T-helper 2 cell treated with Interferon-gamma antibody and Interleukin-4, amounts not matched to agents 100 ng/mL and 5 ng/mL, for 36 hours (primary cell): Measurements from ENCODE around the gene JCHAIN. TPM values are rescaled to one million over a fixed set of nuclear protein-coding genes. Genes with fewer than 3 reads are reported as not detected.
"Not testable (repeated sequence)": the region's sequence is repeated elsewhere in the genome, so short reads cannot be mapped to it uniquely, and the experiment has no call there.

Experiments
- intact Hi-C: fragments of 100-400 bp; cut with micrococcal nuclease; formaldehyde crosslinking; loops from one replicate; pipeline ENCODE4 v1.15.1; 2023
- total RNA-seq: library from RNA; stranded (reverse); gene quantifications from 2 replicates; pipeline ENCODE4 v1.2.3, GENCODE V29; 2022

The JCHAIN gene
- total RNA-seq: not detected in 2 replicates

- intact Hi-C loops: no loop called here
Observed at GRCh38 chr4:70666369-70666768, at the start of gene JCHAIN. Gene JCHAIN (minus strand): TSS chr4:70666508. CDS start chr4:70666490, 18 bp downstream.

- intact Hi-C loops: no loop called here
Observed at GRCh38 chr4:70715097-70715496, 48.8 kb upstream of the JCHAIN start.

- intact Hi-C loops: no loop called here
Observed at GRCh38 chr4:70714079-70714887, 48.0 kb upstream of the JCHAIN start.

GRCh38 chr4:70713453-70714078 is 47.3 kb upstream of the JCHAIN start:
- intact Hi-C loops: no loop called here

GRCh38 chr4:70712604-70713452 is 46.5 kb upstream of the JCHAIN start:
- intact Hi-C loops: no loop called here

GRCh38 chr4:70712150-70712549 is 45.8 kb upstream of the JCHAIN start:
- intact Hi-C loops: no loop called here

- intact Hi-C loops: no loop called here
Observed at GRCh38 chr4:70711599-70711998, 45.3 kb upstream of the JCHAIN start.

GRCh38 chr4:70709611-70710205 is 43.4 kb upstream of the JCHAIN start:
- intact Hi-C loops: no loop called here

GRCh38 chr4:70706516-70706915 is 40.2 kb upstream of the JCHAIN start:
- intact Hi-C loops: loop anchor here (1.0 kb wide), 1 partner anchor 287 kb away; the partner anchor contains the start of gene DCK

GRCh38 chr4:70706044-70706461 is 39.7 kb upstream of the JCHAIN start:
- intact Hi-C loops: loop anchor here (1.0 kb wide), 1 partner anchor 287 kb away; the partner anchor contains the start of gene DCK

GRCh38 chr4:70705183-70706043 is 39.1 kb upstream of the JCHAIN start:
- intact Hi-C loops: loop anchor here (1.0 kb wide), 5 partner anchors 17 to 288 kb away; partner anchors contain the start of genes DCK, GRSF1, MOB1B and UTP3

- intact Hi-C loops: loop anchor here (1.0 kb wide), 4 partner anchors 17 to 197 kb away; partner anchors contain the start of genes GRSF1, MOB1B and UTP3
Observed at GRCh38 chr4:70704931-70705182, 38.5 kb upstream of the JCHAIN start.

- intact Hi-C loops: no loop called here
Observed at GRCh38 chr4:70704215-70704930, 38.1 kb upstream of the JCHAIN start.

- intact Hi-C loops: no loop called here
Observed at GRCh38 chr4:70703619-70704214, 37.4 kb upstream of the JCHAIN start.

- intact Hi-C loops: not testable (repeated sequence)
Observed at GRCh38 chr4:70702592-70702991, 36.3 kb upstream of the JCHAIN start.

GRCh38 chr4:70701271-70701670 is 35.0 kb upstream of the JCHAIN start:
- intact Hi-C loops: no loop called here

- intact Hi-C loops: no loop called here
Observed at GRCh38 chr4:70700712-70701111, 34.4 kb upstream of the JCHAIN start.

GRCh38 chr4:70698435-70698834 is 32.1 kb upstream of the JCHAIN start:
- intact Hi-C loops: not testable (repeated sequence)

- intact Hi-C loops: not testable (repeated sequence)
Observed at GRCh38 chr4:70694633-70695032, 28.3 kb upstream of the JCHAIN start.
